DOHH2 (cell line): ENCODE results near the gene FRRS1L.

Experiments used
- EZH2phosphoT487 ChIP-seq: fragments of 200-600 bp; sonication (generic); IDR thresholded peaks from 2 replicates; pipeline ENCODE4 v1.6.1; 2017; ENCODE audit warnings: borderline replicate concordance, mild to moderate bottlenecking, antibody characterized with exemption, low read length, moderate library complexity, mixed read lengths
- TF ChIP-seq, protein P1 (sequence below): fragments of 200-600 bp; sonication (generic); IDR thresholded peaks from one replicate; pipeline ENCODE4 v1.5.1; 2014; ENCODE audit warnings: antibody characterized with exemption, mild to moderate bottlenecking, low read depth, low read length; ENCODE audit not compliant: poor library complexity, severe bottlenecking

DNA sequence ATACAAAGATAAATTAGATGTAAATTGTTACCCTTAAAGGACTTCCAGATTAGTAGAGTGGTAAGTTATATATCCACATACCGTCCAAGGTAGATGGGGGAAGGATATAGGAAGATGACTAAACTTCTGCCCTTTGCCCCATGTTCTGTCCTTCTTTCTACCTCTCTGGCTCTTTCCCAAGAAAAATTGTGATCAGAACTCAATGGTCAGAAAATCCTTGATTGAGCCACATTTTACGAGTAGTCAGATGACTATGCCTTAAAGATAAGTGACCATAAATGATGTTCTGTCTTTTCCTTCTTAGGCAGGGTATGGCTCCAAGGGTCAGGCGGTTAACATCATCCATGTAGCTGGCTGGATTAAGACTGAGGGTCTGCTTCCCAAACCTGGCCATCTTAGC lies 4.4 kb downstream of the FRRS1L start:
- TF ChIP-seq, protein P1, sequence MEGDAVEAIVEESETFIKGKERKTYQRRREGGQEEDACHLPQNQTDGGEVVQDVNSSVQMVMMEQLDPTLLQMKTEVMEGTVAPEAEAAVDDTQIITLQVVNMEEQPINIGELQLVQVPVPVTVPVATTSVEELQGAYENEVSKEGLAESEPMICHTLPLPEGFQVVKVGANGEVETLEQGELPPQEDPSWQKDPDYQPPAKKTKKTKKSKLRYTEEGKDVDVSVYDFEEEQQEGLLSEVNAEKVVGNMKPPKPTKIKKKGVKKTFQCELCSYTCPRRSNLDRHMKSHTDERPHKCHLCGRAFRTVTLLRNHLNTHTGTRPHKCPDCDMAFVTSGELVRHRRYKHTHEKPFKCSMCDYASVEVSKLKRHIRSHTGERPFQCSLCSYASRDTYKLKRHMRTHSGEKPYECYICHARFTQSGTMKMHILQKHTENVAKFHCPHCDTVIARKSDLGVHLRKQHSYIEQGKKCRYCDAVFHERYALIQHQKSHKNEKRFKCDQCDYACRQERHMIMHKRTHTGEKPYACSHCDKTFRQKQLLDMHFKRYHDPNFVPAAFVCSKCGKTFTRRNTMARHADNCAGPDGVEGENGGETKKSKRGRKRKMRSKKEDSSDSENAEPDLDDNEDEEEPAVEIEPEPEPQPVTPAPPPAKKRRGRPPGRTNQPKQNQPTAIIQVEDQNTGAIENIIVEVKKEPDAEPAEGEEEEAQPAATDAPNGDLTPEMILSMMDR, result no peak
- TF ChIP-seq EZH2phosphoT487, result no peak
